ENCODE measurements around the gene RBM20. TPM values are rescaled to one million over a fixed set of nuclear protein-coding genes. Genes with fewer than 3 reads are reported as not detected.
"Not testable (repeated sequence)": the region's sequence is repeated elsewhere in the genome, so short reads cannot be mapped to it uniquely, and the experiment has no call there.

The RBM20 gene
- total RNA-seq, 4 donors from 2014 or later: 0.62 to 7.4 (median 3.9) TPM

DNA sequence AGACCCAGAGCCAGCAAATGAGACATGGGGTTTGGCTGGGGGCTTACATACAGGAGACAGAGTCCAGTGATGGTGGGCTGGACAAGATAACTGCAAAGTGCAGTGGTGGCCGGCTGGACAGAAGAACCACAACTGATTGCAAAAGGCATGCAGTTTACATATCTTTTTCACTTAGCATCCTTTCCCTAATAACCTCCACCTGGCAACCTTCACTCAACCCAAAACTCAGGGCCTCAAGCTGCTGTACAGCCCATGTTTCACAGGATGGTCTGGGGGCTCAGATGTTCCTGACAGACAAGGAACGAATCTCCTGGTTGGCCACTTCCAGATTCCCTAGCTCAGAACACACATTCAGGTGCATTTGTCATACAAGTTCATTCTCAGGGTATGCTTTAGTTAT, 219.8 kb downstream of the RBM20 start:
- 100% methylated on average over 1 of the region's 2 CpGs for WGBS, 2 donors (ENCODE audit: low coverage in 1 of 2)
- no peak for TF ChIP-seq POLR2AphosphoS5 (IDR thresholded peaks at IDR 0.05)
- no peak for TF ChIP-seq EP300 (IDR thresholded peaks at IDR 0.05)
- TF ChIP-seq, protein P1, sequence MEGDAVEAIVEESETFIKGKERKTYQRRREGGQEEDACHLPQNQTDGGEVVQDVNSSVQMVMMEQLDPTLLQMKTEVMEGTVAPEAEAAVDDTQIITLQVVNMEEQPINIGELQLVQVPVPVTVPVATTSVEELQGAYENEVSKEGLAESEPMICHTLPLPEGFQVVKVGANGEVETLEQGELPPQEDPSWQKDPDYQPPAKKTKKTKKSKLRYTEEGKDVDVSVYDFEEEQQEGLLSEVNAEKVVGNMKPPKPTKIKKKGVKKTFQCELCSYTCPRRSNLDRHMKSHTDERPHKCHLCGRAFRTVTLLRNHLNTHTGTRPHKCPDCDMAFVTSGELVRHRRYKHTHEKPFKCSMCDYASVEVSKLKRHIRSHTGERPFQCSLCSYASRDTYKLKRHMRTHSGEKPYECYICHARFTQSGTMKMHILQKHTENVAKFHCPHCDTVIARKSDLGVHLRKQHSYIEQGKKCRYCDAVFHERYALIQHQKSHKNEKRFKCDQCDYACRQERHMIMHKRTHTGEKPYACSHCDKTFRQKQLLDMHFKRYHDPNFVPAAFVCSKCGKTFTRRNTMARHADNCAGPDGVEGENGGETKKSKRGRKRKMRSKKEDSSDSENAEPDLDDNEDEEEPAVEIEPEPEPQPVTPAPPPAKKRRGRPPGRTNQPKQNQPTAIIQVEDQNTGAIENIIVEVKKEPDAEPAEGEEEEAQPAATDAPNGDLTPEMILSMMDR (IDR thresholded peaks at IDR 0.05): no peak
- TF ChIP-seq POLR2A (IDR thresholded peaks at IDR 0.05): no peak
- Histone ChIP-seq H3K27ac (peak overlapping the region in 2 of 4 donors; percentile 7 to 11), H3K36me3 (no peaks in the 10 kb centered on the region), H3K4me1 (peaks cover 0 to 43% (median 9%) of the 10 kb centered on the region in 3 donors), H3K9me3 (no peaks in the 10 kb centered on the region), H3K27me3 (no peaks in the 10 kb centered on the region), H3K4me3 (no peak overlapping the region)
- ATAC-seq: no peak

DNA sequence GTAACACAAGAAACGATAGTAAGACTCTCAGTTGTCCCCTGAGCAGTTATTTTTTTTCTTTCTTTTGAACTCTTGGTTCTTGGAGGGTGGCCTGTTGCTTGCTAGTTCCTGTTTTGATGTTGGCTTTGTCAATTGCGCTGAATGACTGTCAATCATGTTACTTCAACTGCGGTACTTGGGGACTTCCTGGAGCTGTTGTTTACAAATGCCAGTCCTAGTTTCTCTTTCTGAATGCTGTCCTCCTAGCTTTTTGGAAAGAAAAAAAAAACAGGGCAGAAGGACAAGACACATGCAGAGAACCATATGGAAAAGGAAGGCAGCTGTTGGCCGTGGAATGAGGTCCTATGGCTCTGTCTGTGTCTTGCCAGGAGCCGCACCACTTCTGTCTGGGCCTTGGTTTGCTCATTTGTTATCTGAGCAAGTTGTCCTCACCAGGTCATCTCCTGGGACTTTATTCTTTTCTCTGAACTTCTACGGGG, 220.6 kb downstream of the RBM20 start:
- Histone ChIP-seq H3K27me3 (no peaks in the 10 kb centered on the region), H3K9me3 (no peaks in the 10 kb centered on the region), H3K36me3 (no peaks in the 10 kb centered on the region), H3K4me3 (no peak overlapping the region), H3K27ac (peak overlapping the region; percentile 30 to 72 (median 54)), H3K4me1 (peaks cover 0 to 38% (median 6%) of the 10 kb centered on the region in 3 donors)
- WGBS, 2 donors (ENCODE audit: low coverage in 1 of 2): 40 to 45% methylated on average over 3 to 6 of the region's 6 CpGs
- no peak for ATAC-seq
- no peak for TF ChIP-seq EP300 (IDR thresholded peaks at IDR 0.05)
- TF ChIP-seq, protein P1 (IDR thresholded peaks at IDR 0.05): no peak
- TF ChIP-seq POLR2A (IDR thresholded peaks at IDR 0.05): no peak
- no peak for TF ChIP-seq POLR2AphosphoS5 (IDR thresholded peaks at IDR 0.05)

DNA sequence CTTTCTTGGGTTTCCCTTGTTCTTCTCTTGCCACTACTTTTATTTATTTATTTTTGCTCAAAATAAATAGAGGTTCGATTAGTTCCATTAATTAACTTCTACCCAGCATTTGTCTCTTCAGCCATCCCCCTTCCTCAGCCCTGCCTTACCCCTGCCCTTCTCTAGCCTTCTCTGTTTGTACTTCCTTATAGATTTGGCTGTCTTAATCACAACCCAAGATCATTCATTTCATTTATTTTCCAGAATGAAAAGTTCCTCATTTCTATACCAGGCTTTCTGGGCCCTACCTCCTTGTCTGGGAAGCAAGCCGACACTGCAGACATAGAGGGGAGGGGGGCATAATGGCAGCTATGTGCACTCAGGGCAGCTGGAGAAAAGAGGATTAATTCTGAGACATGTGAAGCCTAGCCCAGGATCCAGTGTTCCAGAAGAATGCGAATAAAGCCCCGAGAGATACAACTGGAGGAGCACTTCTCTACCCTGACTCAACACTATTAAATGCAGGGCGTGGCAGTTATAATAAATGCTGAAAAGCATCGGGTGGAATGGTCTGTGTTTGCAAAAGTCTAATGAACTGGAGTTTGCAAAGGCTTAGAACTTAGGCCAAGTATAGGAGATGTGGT, 221.2 kb downstream of the RBM20 start:
- Histone ChIP-seq H3K4me1 (peaks cover 0 to 34% (median 6%) of the 10 kb centered on the region in 3 donors), H3K27ac (peak overlapping the region; percentile 30 to 72 (median 54)), H3K36me3 (no peaks in the 10 kb centered on the region), H3K27me3 (no peaks in the 10 kb centered on the region), H3K4me3 (no peak overlapping the region), H3K9me3 (no peaks in the 10 kb centered on the region)
- no peak for TF ChIP-seq POLR2A (IDR thresholded peaks at IDR 0.05)
- TF ChIP-seq, protein P1 (IDR thresholded peaks at IDR 0.05): no peak
- no peak for TF ChIP-seq POLR2AphosphoS5 (IDR thresholded peaks at IDR 0.05)
- TF ChIP-seq EP300 (IDR thresholded peaks at IDR 0.05): no peak
- ATAC-seq: peak; percentile 72
- WGBS, 2 donors (ENCODE audit: low coverage in 1 of 2): 20 to 29% methylated on average over 5 to 6 of the region's 6 CpGs

DNA sequence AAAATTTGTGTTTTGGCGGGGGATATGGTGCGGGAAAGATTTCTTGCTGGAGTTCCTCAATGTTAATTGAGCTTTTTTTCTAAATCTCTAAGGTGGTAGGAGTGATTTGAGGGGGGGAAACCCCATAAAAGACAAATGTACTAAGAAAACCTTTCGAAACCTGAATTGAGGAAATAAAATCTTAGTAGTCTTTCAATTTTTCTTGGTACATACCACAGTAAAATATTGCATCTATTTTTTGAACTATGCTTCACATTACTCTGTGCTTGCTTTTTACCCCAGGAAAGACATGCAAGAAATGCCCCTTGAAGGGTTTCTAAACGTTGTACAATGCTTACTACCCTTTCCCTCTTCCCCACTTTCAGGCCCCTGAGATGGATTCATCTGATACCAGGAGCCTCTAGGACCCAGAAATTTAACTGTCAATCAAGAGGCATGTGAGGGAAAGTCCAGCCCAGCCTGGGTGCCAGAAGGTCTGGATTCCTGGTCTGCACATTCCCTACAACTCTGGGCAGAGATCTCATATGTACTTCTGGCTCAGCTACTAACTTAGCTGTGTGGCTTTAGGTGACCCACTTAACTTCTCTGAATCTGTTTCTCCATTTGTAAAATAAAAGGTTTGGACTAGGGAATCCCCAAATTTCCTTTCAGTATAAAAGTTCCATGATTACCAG, 221.8 kb downstream of the RBM20 start:
- TF ChIP-seq EP300 (IDR thresholded peaks at IDR 0.05): no peak
- no peak for TF ChIP-seq POLR2AphosphoS5 (IDR thresholded peaks at IDR 0.05)
- TF ChIP-seq POLR2A (IDR thresholded peaks at IDR 0.05): no peak
- TF ChIP-seq, protein P1 (IDR thresholded peaks at IDR 0.05): no peak
- Histone ChIP-seq H3K27ac (peak overlapping the region in 3 of 4 donors; percentile 30 to 72 (median 60)), H3K9me3 (no peaks in the 10 kb centered on the region), H3K4me1 (peaks cover 0 to 32% (median 8%) of the 10 kb centered on the region in 3 donors), H3K4me3 (no peak overlapping the region), H3K36me3 (no peaks in the 10 kb centered on the region), H3K27me3 (no peaks in the 10 kb centered on the region)
- WGBS, 2 donors (ENCODE audit: low coverage in 1 of 2): 47 to 75% methylated on average over 3 to 4 of the region's 4 CpGs
- ATAC-seq: no peak

DNA sequence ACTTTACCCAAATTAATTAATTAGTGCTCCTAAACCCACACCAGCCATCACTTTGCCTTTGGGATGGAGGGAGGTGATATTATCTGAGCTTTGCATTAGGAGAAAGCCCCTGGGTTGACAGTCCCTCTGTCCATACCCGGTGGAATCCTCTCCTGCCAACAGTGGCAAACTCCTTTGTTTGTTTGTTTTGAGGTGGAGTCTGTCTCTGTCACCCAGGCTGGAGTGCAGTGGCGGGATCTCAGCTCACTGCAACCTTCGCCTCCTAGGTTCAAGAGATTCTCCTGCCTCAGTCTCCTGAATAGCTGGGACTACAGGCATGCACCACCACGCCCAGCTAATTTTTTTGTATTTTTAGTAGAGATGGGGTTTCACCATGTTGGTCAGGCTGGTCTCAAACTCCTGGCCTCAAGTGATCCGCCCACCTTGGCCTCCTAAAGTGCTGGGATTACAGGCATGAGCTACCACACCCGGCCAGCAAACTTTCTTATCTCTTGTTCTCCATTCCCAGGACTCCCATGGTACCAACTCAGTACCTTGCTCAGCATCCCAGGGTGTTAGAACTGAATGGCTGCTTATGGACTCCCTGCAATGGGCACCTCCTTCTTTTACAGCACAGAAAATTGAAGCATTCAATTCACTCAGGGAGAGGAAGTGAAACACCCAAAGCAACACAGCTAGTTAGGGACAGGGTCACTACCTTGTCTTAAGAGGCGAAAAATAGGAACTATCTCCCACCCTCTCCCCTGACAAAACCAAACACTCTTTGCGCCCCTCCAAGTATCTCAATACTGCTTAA, 223.1 kb downstream of the RBM20 start:
- 70 to 87% methylated on average over 3 to 4 of the region's 8 CpGs for WGBS, 2 donors (ENCODE audit: low coverage in 1 of 2)
- not testable (repeated sequence) for ATAC-seq

More for the DNA sequence above, 223.1 kb downstream of the RBM20 start:
- not testable (repeated sequence) for H3K36me3 ChIP-seq, H3K9me3 ChIP-seq, H3K27me3 ChIP-seq, H3K4me3 ChIP-seq
- Histone ChIP-seq H3K27ac (peak overlapping the region in 3 of 4 donors; percentile 13 to 46 (median 33)), H3K4me1 (peaks cover 0 to 32% (median 10%) of the 10 kb centered on the region in 3 donors)

All from gastroesophageal sphincter (tissue), 4 donors.